OCI-LY7 (cell line): ENCODE measurements around the gene RAB11FIP5. TPM values are rescaled to one million over a fixed set of nuclear protein-coding genes. Genes with fewer than 3 reads are reported as not detected.

ENCODE experiments used
- BruUV-seq: library from RNA; stranded (reverse); fragments of 400-500 nt; replicated peaks from 2 replicates; lab custom pipeline; 2021; lab: Mats Ljungman, UMichigan
- CTCF ChIA-PET: fragments of 300-600 bp; sonication (Branson Sonifier 250); formaldehyde crosslinking; loops from one replicate; lab custom pipeline; 2022; ENCODE audit warnings: antibody characterized with exemption; ENCODE audit not compliant: unreplicated experiment; lab: Charles Lee
- POLR2A ChIA-PET: fragments of 300-600 bp; sonication (Branson Sonifier 250); formaldehyde crosslinking; loops from one replicate; lab custom pipeline; 2022; ENCODE audit warnings: antibody characterized with exemption; lab: Charles Lee
- DNase-seq: peaks from one replicate; pipeline ENCODE4 v3.0.0-alpha.2; 2015; ENCODE audit warnings: low spot score
- H2AFZ ChIP-seq: fragments of 200-600 bp; sonication (generic), shearing (Covaris generic); 2 replicates; pipeline ENCODE4 v1.6.1; 2014; ENCODE audit warnings: mild to moderate bottlenecking, antibody characterized with exemption, low read length, moderate library complexity
- H3K27ac ChIP-seq: fragments of 200-600 bp; sonication (generic); 2 replicates; pipeline ENCODE4 v1.5.1; 2014; ENCODE audit warnings: mixed run types, low read depth, mild to moderate bottlenecking, moderate library complexity, low read length, inconsistent platforms; ENCODE audit not compliant: poor library complexity, severe bottlenecking
- H3K36me3 ChIP-seq: fragments of 200-600 bp; sonication (generic); 2 replicates; pipeline ENCODE4 v1.6.1; 2014; ENCODE audit warnings: mild to moderate bottlenecking, antibody characterized with exemption, low read length, moderate library complexity, mixed read lengths; ENCODE audit not compliant: insufficient read depth
- H3K4me1 ChIP-seq: fragments of 200-600 bp; sonication (generic); 2 replicates; pipeline ENCODE4 v1.5.1; 2014; ENCODE audit warnings: mild to moderate bottlenecking, low read length; ENCODE audit not compliant: insufficient read depth, poor library complexity, severe bottlenecking
- H3K4me2 ChIP-seq: fragments of 200-600 bp; sonication (generic); 2 replicates; pipeline ENCODE4 v1.6.1; 2014; ENCODE audit warnings: mild to moderate bottlenecking, low read length
- H3K4me3 ChIP-seq: fragments of 200-600 bp; sonication (generic); 2 replicates; pipeline ENCODE4 v1.5.1; 2014; ENCODE audit warnings: mild to moderate bottlenecking, low read depth, low read length; ENCODE audit not compliant: poor library complexity, severe bottlenecking
- H3K79me2 ChIP-seq: fragments of 200-600 bp; sonication (generic); 2 replicates; pipeline ENCODE4 v1.6.1; 2016; ENCODE audit warnings: low read depth, mild to moderate bottlenecking, low read length, moderate library complexity, mixed read lengths; ENCODE audit not compliant: insufficient read depth
- H3K9me2 ChIP-seq: fragments of 200-600 bp; sonication (generic); 2 replicates; pipeline ENCODE4 v1.6.1; 2016; ENCODE audit warnings: mild to moderate bottlenecking, low read length, mixed read lengths; ENCODE audit not compliant: insufficient read depth
- H3K9me3 ChIP-seq: fragments of 200-600 bp; sonication (generic); 2 replicates; pipeline ENCODE4 v1.6.1; 2014; ENCODE audit warnings: mild to moderate bottlenecking, mixed run types, low read length, mixed read lengths
- H4K20me1 ChIP-seq: fragments of 200-600 bp; sonication (generic); 2 replicates; pipeline ENCODE4 v1.6.1; 2014; ENCODE audit warnings: mild to moderate bottlenecking, antibody characterized with exemption, low read length, moderate library complexity, mixed read lengths; ENCODE audit not compliant: insufficient read depth
- CTCF ChIP-seq: fragments of 200-600 bp; sonication (generic); conservative IDR thresholded peaks from 2 replicates; pipeline ENCODE4 v1.5.1; 2014; ENCODE audit warnings: mild to moderate bottlenecking, antibody characterized with exemption, low read length, moderate library complexity, mixed read lengths
- EZH2phosphoT487 ChIP-seq: fragments of 200-600 bp; sonication (generic); IDR thresholded peaks from 2 replicates; pipeline ENCODE4 v1.6.1; 2018; ENCODE audit warnings: low read depth, borderline replicate concordance, mild to moderate bottlenecking, mixed run types, antibody characterized with exemption, low read length, moderate library complexity, mixed read lengths
- intact Hi-C: fragments of 100-400 bp; cut with micrococcal nuclease; formaldehyde crosslinking; loops from one replicate; pipeline ENCODE4 v1.10.0; 2022; ENCODE audit not compliant: unreplicated experiment
- total RNA-seq, 2 experiments: library from RNA; depleted of rRNA in 1 of 2; stranded (reverse); fragments of >200 nt in 1 of 2; shearing (Covaris generic) in 1 of 2; gene quantifications; 2 replicates each; pipeline ENCODE4 v1.2.3, GENCODE V29; 2014 to 2022

The RAB11FIP5 gene
- total RNA-seq, 2 experiments from 2014 or later = 0.13 TPM; not detected in 1

- no peak overlapping the region for H3K27ac ChIP-seq
- BruUV-seq = no TSS peak
Observed at GRCh38 chr2:73082523-73083410, 30.0 kb downstream of the RAB11FIP5 start.

GRCh38 chr2:73081181-73081671 lies 31.5 kb downstream of the RAB11FIP5 start:
- intact Hi-C loops = no loop called here
- ChIA-PET POLR2A (no interaction called here), CTCF (no interaction called here)
- H3K4me2 ChIP-seq = no peak overlapping the region
- H3K27ac ChIP-seq = no peak overlapping the region
- no peak overlapping the region for H2AFZ ChIP-seq
- TF ChIP-seq EZH2phosphoT487 (no peak), CTCF (no peak)
- H3K79me2 ChIP-seq = no peaks in the 10 kb centered on the region
- H3K9me2 ChIP-seq = no peaks in the 10 kb centered on the region
- BruUV-seq = no TSS peak
- H3K4me1 ChIP-seq = no peaks in the 10 kb centered on the region
- H3K9me3 ChIP-seq = no peaks in the 10 kb centered on the region
- H3K4me3 ChIP-seq = no peak overlapping the region
- no peak for DNase-seq
- H3K36me3 ChIP-seq = no peaks in the 10 kb centered on the region
- H4K20me1 ChIP-seq = no peaks in the 10 kb centered on the region; the same call in 1 of the 2 replicates

More at GRCh38 chr2:73082523-73083410, 30.0 kb downstream of the RAB11FIP5 start:
- TF ChIP-seq CTCF (no peak), EZH2phosphoT487 (no peak)
- Histone ChIP-seq H3K4me2 (no peak overlapping the region), H3K4me3 (no peak overlapping the region), H3K4me1 (no peaks in the 10 kb centered on the region), H2AFZ (no peak overlapping the region), H3K9me2 (no peaks in the 10 kb centered on the region), H3K79me2 (no peaks in the 10 kb centered on the region), H4K20me1 (no peaks in the 10 kb centered on the region), H3K36me3 (no peaks in the 10 kb centered on the region), H3K9me3 (no peaks in the 10 kb centered on the region)
- intact Hi-C loops = no loop called here
- no peak for DNase-seq
- CTCF ChIA-PET = no interaction called here
- POLR2A ChIA-PET = no interaction called here
